ENCODE data around the gene TTLL5.

TTLL5 gene

GRCh38 chr14:75702616-75703261 is 41.7 kb downstream of the TTLL5 start:
- no peak for DNase-seq

- DNase-seq = no peak
Measured at GRCh38 chr14:75703467-75703866, 42.4 kb downstream of the TTLL5 start.

- DNase-seq = no peak
Measured at GRCh38 chr14:75705014-75705413, 44.0 kb downstream of the TTLL5 start.

GRCh38 chr14:75709207-75709812 is 48.3 kb downstream of the TTLL5 start:
- DNase-seq = peak; percentile 68

- DNase-seq = peak; percentile 12
Measured at GRCh38 chr14:75711105-75711795, 50.2 kb downstream of the TTLL5 start.

- DNase-seq = no peak
Measured at GRCh38 chr14:75711796-75712211, 50.8 kb downstream of the TTLL5 start.

GRCh38 chr14:75714991-75715390 is 53.9 kb downstream of the TTLL5 start:
- no peak for DNase-seq

GRCh38 chr14:75715926-75716780 is 55.1 kb downstream of the TTLL5 start:
- no peak for DNase-seq

GRCh38 chr14:75717729-75718128 is 56.7 kb downstream of the TTLL5 start:
- DNase-seq = no peak

GRCh38 chr14:75718199-75718598 is 57.2 kb downstream of the TTLL5 start:
- DNase-seq = no peak

- no peak for DNase-seq
Measured at GRCh38 chr14:75720116-75720515, 59.1 kb downstream of the TTLL5 start.

- DNase-seq = no peak
Measured at GRCh38 chr14:75720842-75721498, 59.9 kb downstream of the TTLL5 start.

- DNase-seq = no peak
Measured at GRCh38 chr14:75723716-75724115, 62.7 kb downstream of the TTLL5 start.

- no peak for DNase-seq
Measured at GRCh38 chr14:75724414-75725204, 63.6 kb downstream of the TTLL5 start.

- no peak for DNase-seq
Measured at GRCh38 chr14:75725481-75725880, 64.4 kb downstream of the TTLL5 start.

GRCh38 chr14:75726321-75726720 is 65.3 kb downstream of the TTLL5 start:
- DNase-seq = no peak

- DNase-seq = no peak
Measured at GRCh38 chr14:75727124-75727523, 66.1 kb downstream of the TTLL5 start.

- DNase-seq = no peak
Measured at GRCh38 chr14:75732888-75733287, 71.8 kb downstream of the TTLL5 start.

GRCh38 chr14:75734854-75735253 is 73.8 kb downstream of the TTLL5 start:
- DNase-seq = no peak

GRCh38 chr14:75736845-75737485 is 75.9 kb downstream of the TTLL5 start:
- DNase-seq = no peak

- DNase-seq = no peak
Measured at GRCh38 chr14:75738192-75738591, 77.1 kb downstream of the TTLL5 start.

Data from stimulated activated CD4-positive, alpha-beta T cell treated with anti-CD3 and anti-CD28 coated beads, Interleukin-4, amount 100 ng/mL, for 24 hours (primary cell).